ENCODE measurements around the gene SCUBE1.

Gene SCUBE1

GRCh38 chr22:43226377-43227238 is 116.6 kb downstream of the SCUBE1 start:
- in situ Hi-C loops (cut with MboI; ENCODE audit: low sequenced_read_pairs): no loop called here

DNA sequence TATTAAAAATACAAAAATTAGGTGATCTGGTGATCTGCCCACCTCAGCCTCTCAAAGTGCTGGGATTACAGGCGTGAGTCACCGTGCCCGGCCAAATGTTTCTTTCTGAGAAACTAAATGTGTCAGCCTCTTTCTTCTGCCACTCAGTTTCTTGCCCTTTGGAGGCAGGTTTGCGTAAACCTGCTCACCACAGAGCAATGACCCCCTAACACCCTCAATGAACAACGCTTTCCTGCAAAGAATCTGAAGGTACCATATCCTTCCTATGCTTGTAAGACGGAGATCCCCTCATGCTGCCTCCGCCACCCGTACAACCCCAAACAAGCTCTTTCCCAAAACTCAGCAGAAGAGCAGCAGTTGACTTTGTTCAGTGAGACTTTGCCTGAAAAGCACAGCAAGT is 117.6 kb downstream of the SCUBE1 start:
- in situ Hi-C loops (cut with MboI; ENCODE audit: low sequenced_read_pairs): no loop called here

GRCh38 chr22:43222987-43223386 is 120.2 kb downstream of the SCUBE1 start:
- in situ Hi-C loops (cut with MboI; ENCODE audit: low sequenced_read_pairs): no loop called here

DNA sequence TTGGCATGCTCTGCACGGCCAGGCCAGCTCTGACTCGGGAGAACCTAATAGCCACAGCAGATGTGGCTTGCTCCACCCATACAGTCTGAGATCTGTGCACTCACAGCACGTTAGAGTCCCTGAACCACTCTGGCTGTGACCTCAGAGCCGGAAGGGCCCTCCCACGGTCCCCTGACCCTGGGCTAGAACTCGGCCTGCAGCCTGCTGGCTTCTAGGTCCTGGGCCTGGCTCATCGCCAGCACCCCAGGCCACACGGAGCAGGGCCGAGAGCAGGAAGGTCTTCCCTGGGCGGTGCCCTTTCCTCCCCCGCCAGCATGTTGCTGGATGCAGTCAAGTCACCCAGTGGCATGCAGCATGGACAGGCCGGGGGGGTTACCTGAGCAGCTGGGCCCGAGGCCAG is 120.9 kb downstream of the SCUBE1 start:
- in situ Hi-C loops (cut with MboI; ENCODE audit: low sequenced_read_pairs): no loop called here

- in situ Hi-C loops (cut with MboI; ENCODE audit: low sequenced_read_pairs): no loop called here
These were observed 122.4 kb downstream of the SCUBE1 start for GRCh38 chr22:43220625-43221380.

- in situ Hi-C loops (cut with MboI; ENCODE audit: low sequenced_read_pairs): no loop called here
These were observed 124.4 kb downstream of the SCUBE1 start for GRCh38 chr22:43218786-43219185.

- in situ Hi-C loops (cut with MboI; ENCODE audit: low sequenced_read_pairs): no loop called here
These were observed 125.7 kb downstream of the SCUBE1 start for GRCh38 chr22:43217285-43218030.

- in situ Hi-C loops (cut with MboI; ENCODE audit: low sequenced_read_pairs): no loop called here
These were observed 126.4 kb downstream of the SCUBE1 start for GRCh38 chr22:43216738-43217137.

DNA sequence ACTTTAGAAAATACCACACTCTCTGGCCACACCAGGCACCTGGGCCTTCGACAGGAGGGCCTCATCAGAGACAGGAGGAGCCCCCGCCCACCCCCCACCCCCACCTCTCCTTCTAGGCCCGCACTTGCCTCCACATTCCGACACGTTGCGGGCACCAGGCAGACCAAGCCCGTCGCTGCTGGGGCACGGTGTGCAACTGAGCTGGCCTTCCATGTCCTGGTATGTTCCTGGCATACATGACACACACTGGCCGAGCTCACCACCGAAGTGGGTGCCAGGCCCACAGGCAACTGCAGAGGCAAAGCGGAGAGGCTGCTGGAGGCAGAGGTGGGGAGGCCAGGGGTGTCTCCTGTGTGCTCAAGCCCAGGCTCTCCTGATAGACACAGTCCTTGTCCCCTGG is 129.2 kb downstream of the SCUBE1 start:
- in situ Hi-C loops (cut with MboI; ENCODE audit: low sequenced_read_pairs): no loop called here

GRCh38 chr22:43213051-43213450 is 130.1 kb downstream of the SCUBE1 start:
- in situ Hi-C loops (cut with MboI; ENCODE audit: low sequenced_read_pairs): no loop called here

DNA sequence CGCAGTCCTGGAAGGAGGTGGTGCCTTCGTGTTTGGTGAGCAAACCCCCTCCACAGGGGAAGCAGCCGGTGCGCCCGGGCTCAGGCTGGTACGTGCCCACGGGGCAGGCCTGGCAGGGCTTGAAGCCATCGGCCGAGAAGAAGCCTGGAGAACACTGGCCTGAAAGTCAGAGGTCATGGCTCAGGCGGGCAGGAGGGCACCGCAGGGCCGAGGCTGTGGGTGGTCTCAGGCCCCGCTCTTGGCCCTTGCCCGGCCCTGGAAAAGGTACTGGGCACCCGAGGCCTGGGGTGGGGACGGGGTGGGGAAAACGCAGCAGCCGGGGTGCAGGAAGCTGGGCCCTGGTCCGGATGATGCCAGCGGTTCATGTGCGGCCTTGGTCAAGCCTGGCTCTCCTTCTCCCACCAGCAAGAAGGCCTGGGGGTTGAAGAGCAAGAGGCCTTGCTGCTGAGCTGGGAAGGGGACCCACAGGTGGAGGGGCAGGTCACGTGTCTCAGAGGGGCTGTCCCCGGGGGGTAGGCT is 130.7 kb downstream of the SCUBE1 start:
- in situ Hi-C loops (cut with MboI; ENCODE audit: low sequenced_read_pairs): no loop called here

DNA sequence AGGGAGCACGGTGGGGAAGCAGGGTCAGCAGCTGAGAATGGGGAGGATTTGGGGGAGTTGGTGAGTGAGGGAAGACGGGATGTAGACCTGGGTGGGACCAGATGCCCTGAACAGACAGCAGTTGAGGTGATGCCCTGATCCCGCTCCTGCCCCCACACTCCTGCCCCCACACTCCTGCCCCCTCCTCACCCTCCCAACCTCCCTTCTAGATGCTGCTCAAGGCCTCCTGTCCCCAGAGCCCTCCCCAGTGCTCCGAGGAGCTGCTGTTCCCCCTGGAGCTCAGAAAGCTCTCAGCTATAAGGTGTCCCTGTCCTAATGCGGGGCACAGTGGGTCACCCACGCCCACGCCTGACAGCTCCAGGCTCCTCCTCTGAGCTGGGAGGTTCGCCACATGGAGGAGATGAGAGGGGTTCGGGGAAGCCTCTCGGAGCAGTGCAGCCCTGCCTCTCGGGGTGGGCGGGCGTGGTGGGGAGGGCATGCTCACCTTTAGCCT is 131.2 kb downstream of the SCUBE1 start:
- in situ Hi-C loops (cut with MboI; ENCODE audit: low sequenced_read_pairs): no loop called here

- in situ Hi-C loops (cut with MboI; ENCODE audit: low sequenced_read_pairs): no loop called here
These were observed 132.3 kb downstream of the SCUBE1 start for GRCh38 chr22:43210631-43211515.

DNA sequence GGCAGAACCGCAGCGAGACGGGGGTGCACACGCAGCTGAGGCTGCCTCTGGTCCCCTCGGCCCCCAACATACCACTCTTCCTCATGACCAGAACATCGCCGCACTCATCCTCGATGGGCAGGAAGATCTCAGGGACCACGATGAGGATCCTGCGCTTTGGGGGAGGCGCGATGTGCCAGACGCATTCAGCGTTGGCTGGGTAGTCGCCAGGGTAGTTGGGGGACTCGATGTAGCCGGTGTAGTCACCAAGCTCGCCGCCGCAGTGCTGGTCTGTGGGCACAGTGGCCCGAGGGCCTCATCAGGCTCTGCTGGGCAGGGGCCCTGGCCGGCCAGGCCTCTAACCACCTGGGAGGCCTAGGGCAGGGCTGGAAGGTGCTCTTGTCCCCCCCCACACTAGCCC is 133.2 kb downstream of the SCUBE1 start:
- in situ Hi-C loops (cut with MboI; ENCODE audit: low sequenced_read_pairs): no loop called here

GRCh38 chr22:43209523-43209890 is 133.7 kb downstream of the SCUBE1 start:
- in situ Hi-C loops (cut with MboI; ENCODE audit: low sequenced_read_pairs): no loop called here

DNA sequence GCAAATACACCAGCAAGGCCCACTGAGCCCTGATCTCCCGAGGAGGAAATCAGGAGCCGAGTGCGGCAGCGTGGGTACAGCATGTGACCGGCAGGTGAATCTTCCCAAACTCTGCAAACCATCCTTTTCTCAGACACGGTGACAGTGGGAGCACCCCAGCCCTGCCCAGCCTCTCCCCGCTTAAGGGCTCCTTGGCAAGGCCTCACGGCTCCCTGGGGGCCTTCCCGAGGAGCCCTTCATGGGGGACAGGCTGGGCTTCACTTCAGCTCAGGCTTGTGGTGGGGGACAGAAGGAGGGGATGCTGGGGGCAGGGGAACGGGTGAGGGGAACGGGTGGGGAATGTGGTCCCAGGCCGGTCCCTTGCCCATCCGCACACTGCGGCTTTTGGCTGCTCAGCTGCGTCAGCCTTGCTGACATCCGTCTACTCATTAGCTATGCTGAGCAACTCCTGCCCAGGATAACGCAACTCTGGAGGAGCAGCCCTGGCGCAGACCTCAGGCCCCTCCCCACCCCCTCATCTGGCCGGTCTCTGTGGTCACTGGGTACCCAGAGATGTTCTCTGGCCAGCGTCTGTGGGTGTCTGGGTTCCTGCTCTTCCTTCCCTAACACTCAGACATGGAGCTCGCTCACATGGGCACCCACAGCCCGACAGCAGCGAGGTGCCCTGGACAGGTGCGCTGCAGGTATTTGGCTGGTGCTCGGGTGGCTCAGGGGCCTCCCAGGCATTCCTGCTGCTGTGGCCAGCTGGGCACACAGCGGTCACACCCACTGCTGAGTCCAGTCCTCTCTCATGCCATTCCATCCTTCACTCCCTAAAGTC is 134.3 kb downstream of the SCUBE1 start:
- in situ Hi-C loops (cut with MboI; ENCODE audit: low sequenced_read_pairs): no loop called here

DNA sequence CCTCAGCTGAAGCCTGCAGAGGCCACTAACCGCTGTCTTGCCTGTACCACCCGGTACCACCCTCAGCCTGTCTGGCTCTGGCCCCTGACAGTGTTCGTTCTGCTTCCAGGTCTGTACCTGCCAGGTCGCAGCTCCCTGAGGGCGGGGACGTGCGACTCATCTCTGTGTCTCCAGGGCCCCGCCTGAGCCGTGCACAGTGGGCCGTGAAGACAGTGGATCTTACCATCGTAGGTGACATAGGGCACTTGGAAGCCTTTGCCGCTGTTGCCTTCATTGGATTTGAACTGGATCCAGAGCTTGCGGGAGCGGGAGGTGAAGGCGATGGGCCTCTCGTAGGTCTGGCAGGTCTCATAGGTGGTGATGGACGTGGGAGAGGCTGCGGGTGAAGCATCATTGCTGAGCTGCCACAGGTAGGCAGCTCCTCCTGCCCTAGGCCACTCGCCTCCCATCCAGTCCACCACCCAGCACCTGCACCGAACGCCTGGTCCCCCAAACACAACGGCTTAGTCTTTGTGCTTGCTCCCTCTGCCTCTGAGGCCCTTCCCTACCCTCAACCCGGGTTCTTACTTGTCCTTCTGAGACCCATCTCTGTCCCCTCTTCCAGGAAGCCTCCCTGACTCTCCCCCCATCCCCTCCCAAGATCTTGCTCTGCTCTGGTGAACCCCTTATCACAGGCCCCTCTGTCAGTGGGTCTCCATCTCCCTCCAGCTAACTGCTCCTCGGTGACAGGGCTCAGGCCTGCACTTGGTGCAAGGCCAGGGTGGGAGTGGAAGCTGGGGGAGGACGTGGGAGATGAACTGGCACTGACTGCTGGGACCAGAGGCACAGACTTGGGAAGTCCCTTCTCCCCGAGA is 135.1 kb downstream of the SCUBE1 start:
- in situ Hi-C loops (cut with MboI; ENCODE audit: low sequenced_read_pairs): no loop called here

GRCh38 chr22:43207386-43207785 is 135.8 kb downstream of the SCUBE1 start:
- in situ Hi-C loops (cut with MboI; ENCODE audit: low sequenced_read_pairs): no loop called here

Data from HL-60/S4 (cell line).